ENCODE results near the gene SPATA6L.

The SPATA6L gene

GRCh38 chr9:4666042-4666699, at the start of gene SPATA6L:
Gene SPATA6L, minus strand, starts transcription at chr9:4666480. Its CDS starts 230 bp downstream, at chr9:4666250.
- H3K4me3 ChIP-seq (ENCODE audit: low read depth, low read length) = peak within 1 kb of the TSS; percentile 73
- H3K27me3 ChIP-seq (ENCODE audit: control insufficient read depth, insufficient read depth, low read length) = peaks cover 11% of the 10 kb centered on the region
- H3K9ac ChIP-seq (ENCODE audit: low read depth, low read length) = peak within 1 kb of the TSS; percentile 1
- no peaks in the 10 kb centered on the region for H3K36me3 ChIP-seq (ENCODE audit: control insufficient read depth, insufficient read depth, low read length)
- peaks cover 25% of the 10 kb centered on the region for H3K4me1 ChIP-seq (ENCODE audit: control insufficient read depth, insufficient read depth, low read length)
- H3K9me3 ChIP-seq (ENCODE audit: control insufficient read depth, insufficient read depth, low read length) = no peaks in the 10 kb centered on the region

GRCh38 chr9:4714266-4715016, 48.2 kb upstream of the SPATA6L start:
- H3K36me3 ChIP-seq (ENCODE audit: control insufficient read depth, insufficient read depth, low read length) = peaks cover 20% of the 10 kb centered on the region
- H3K9ac ChIP-seq (ENCODE audit: low read depth, low read length) = no peak overlapping the region
- no peaks in the 10 kb centered on the region for H3K4me1 ChIP-seq (ENCODE audit: control insufficient read depth, insufficient read depth, low read length)
- no peaks in the 10 kb centered on the region for H3K27me3 ChIP-seq (ENCODE audit: control insufficient read depth, insufficient read depth, low read length)
- H3K9me3 ChIP-seq (ENCODE audit: control insufficient read depth, insufficient read depth, low read length) = no peaks in the 10 kb centered on the region
- no peak overlapping the region for H3K4me3 ChIP-seq (ENCODE audit: low read depth, low read length)

- Histone ChIP-seq H3K4me1 (ENCODE audit: control insufficient read depth, insufficient read depth, low read length) (no peaks in the 10 kb centered on the region), H3K4me3 (ENCODE audit: low read depth, low read length) (no peak overlapping the region), H3K36me3 (ENCODE audit: control insufficient read depth, insufficient read depth, low read length) (peaks cover 18% of the 10 kb centered on the region)
Measured at GRCh38 chr9:4713849-4714248, 47.6 kb upstream of the SPATA6L start.

GRCh38 chr9:4709380-4709779, 43.1 kb upstream of the SPATA6L start:
- Histone ChIP-seq H3K9ac (ENCODE audit: low read depth, low read length) (no peak overlapping the region), H3K27me3 (ENCODE audit: control insufficient read depth, insufficient read depth, low read length) (no peaks in the 10 kb centered on the region), H3K36me3 (ENCODE audit: control insufficient read depth, insufficient read depth, low read length) (no peaks in the 10 kb centered on the region), H3K4me1 (ENCODE audit: control insufficient read depth, insufficient read depth, low read length) (no peaks in the 10 kb centered on the region), H3K9me3 (ENCODE audit: control insufficient read depth, insufficient read depth, low read length) (no peaks in the 10 kb centered on the region), H3K4me3 (ENCODE audit: low read depth, low read length) (no peak overlapping the region)

More at GRCh38 chr9:4713849-4714248, 47.6 kb upstream of the SPATA6L start:
- Histone ChIP-seq H3K9ac (ENCODE audit: low read depth, low read length) (no peak overlapping the region), H3K27me3 (ENCODE audit: control insufficient read depth, insufficient read depth, low read length) (no peaks in the 10 kb centered on the region), H3K9me3 (ENCODE audit: control insufficient read depth, insufficient read depth, low read length) (no peaks in the 10 kb centered on the region)

- Histone ChIP-seq H3K9me3 (ENCODE audit: control insufficient read depth, insufficient read depth, low read length) (no peaks in the 10 kb centered on the region), H3K4me1 (ENCODE audit: control insufficient read depth, insufficient read depth, low read length) (no peaks in the 10 kb centered on the region), H3K36me3 (ENCODE audit: control insufficient read depth, insufficient read depth, low read length) (no peaks in the 10 kb centered on the region)
Measured at GRCh38 chr9:4706971-4707622, 40.8 kb upstream of the SPATA6L start.

GRCh38 chr9:4706021-4706420, 39.7 kb upstream of the SPATA6L start:
- Histone ChIP-seq H3K27me3 (ENCODE audit: control insufficient read depth, insufficient read depth, low read length) (no peaks in the 10 kb centered on the region), H3K9ac (ENCODE audit: low read depth, low read length) (no peak overlapping the region), H3K4me3 (ENCODE audit: low read depth, low read length) (no peak overlapping the region), H3K36me3 (ENCODE audit: control insufficient read depth, insufficient read depth, low read length) (no peaks in the 10 kb centered on the region), H3K9me3 (ENCODE audit: control insufficient read depth, insufficient read depth, low read length) (no peaks in the 10 kb centered on the region), H3K4me1 (ENCODE audit: control insufficient read depth, insufficient read depth, low read length) (no peaks in the 10 kb centered on the region)

More at GRCh38 chr9:4706971-4707622, 40.8 kb upstream of the SPATA6L start:
- Histone ChIP-seq H3K9ac (ENCODE audit: low read depth, low read length) (no peak overlapping the region), H3K4me3 (ENCODE audit: low read depth, low read length) (no peak overlapping the region), H3K27me3 (ENCODE audit: control insufficient read depth, insufficient read depth, low read length) (no peaks in the 10 kb centered on the region)

GRCh38 chr9:4704129-4704528, 37.8 kb upstream of the SPATA6L start:
- Histone ChIP-seq H3K4me3 (ENCODE audit: low read depth, low read length) (no peak overlapping the region), H3K9ac (ENCODE audit: low read depth, low read length) (no peak overlapping the region), H3K4me1 (ENCODE audit: control insufficient read depth, insufficient read depth, low read length) (no peaks in the 10 kb centered on the region), H3K36me3 (ENCODE audit: control insufficient read depth, insufficient read depth, low read length) (no peaks in the 10 kb centered on the region), H3K9me3 (ENCODE audit: control insufficient read depth, insufficient read depth, low read length) (no peaks in the 10 kb centered on the region), H3K27me3 (ENCODE audit: control insufficient read depth, insufficient read depth, low read length) (no peaks in the 10 kb centered on the region)

- H3K4me1 ChIP-seq (ENCODE audit: control insufficient read depth, insufficient read depth, low read length) = no peaks in the 10 kb centered on the region
- no peak overlapping the region for H3K4me3 ChIP-seq (ENCODE audit: low read depth, low read length)
- H3K36me3 ChIP-seq (ENCODE audit: control insufficient read depth, insufficient read depth, low read length) = no peaks in the 10 kb centered on the region
- H3K9me3 ChIP-seq (ENCODE audit: control insufficient read depth, insufficient read depth, low read length) = no peaks in the 10 kb centered on the region
- H3K9ac ChIP-seq (ENCODE audit: low read depth, low read length) = no peak overlapping the region
- H3K27me3 ChIP-seq (ENCODE audit: control insufficient read depth, insufficient read depth, low read length) = no peaks in the 10 kb centered on the region
Measured at GRCh38 chr9:4701526-4701925, 35.2 kb upstream of the SPATA6L start.

GRCh38 chr9:4700932-4701331, 34.7 kb upstream of the SPATA6L start:
- no peak overlapping the region for H3K9ac ChIP-seq (ENCODE audit: low read depth, low read length)
- no peak overlapping the region for H3K4me3 ChIP-seq (ENCODE audit: low read depth, low read length)
- no peaks in the 10 kb centered on the region for H3K36me3 ChIP-seq (ENCODE audit: control insufficient read depth, insufficient read depth, low read length)
- no peaks in the 10 kb centered on the region for H3K27me3 ChIP-seq (ENCODE audit: control insufficient read depth, insufficient read depth, low read length)
- H3K4me1 ChIP-seq (ENCODE audit: control insufficient read depth, insufficient read depth, low read length) = no peaks in the 10 kb centered on the region
- no peaks in the 10 kb centered on the region for H3K9me3 ChIP-seq (ENCODE audit: control insufficient read depth, insufficient read depth, low read length)

- H3K4me1 ChIP-seq (ENCODE audit: control insufficient read depth, insufficient read depth, low read length) = no peaks in the 10 kb centered on the region
- no peaks in the 10 kb centered on the region for H3K36me3 ChIP-seq (ENCODE audit: control insufficient read depth, insufficient read depth, low read length)
- H3K9me3 ChIP-seq (ENCODE audit: control insufficient read depth, insufficient read depth, low read length) = no peaks in the 10 kb centered on the region
- H3K4me3 ChIP-seq (ENCODE audit: low read depth, low read length) = no peak overlapping the region
- no peaks in the 10 kb centered on the region for H3K27me3 ChIP-seq (ENCODE audit: control insufficient read depth, insufficient read depth, low read length)
- H3K9ac ChIP-seq (ENCODE audit: low read depth, low read length) = no peak overlapping the region
Measured at GRCh38 chr9:4700091-4700490, 33.8 kb upstream of the SPATA6L start.

GRCh38 chr9:4691795-4692194, 25.5 kb upstream of the SPATA6L start:
- Histone ChIP-seq H3K27me3 (ENCODE audit: control insufficient read depth, insufficient read depth, low read length) (no peaks in the 10 kb centered on the region), H3K36me3 (ENCODE audit: control insufficient read depth, insufficient read depth, low read length) (no peaks in the 10 kb centered on the region), H3K9ac (ENCODE audit: low read depth, low read length) (no peak overlapping the region), H3K4me3 (ENCODE audit: low read depth, low read length) (no peak overlapping the region), H3K4me1 (ENCODE audit: control insufficient read depth, insufficient read depth, low read length) (no peaks in the 10 kb centered on the region), H3K9me3 (ENCODE audit: control insufficient read depth, insufficient read depth, low read length) (no peaks in the 10 kb centered on the region)

GRCh38 chr9:4690144-4690543, 23.9 kb upstream of the SPATA6L start:
- Histone ChIP-seq H3K9ac (ENCODE audit: low read depth, low read length) (no peak overlapping the region), H3K27me3 (ENCODE audit: control insufficient read depth, insufficient read depth, low read length) (no peaks in the 10 kb centered on the region), H3K9me3 (ENCODE audit: control insufficient read depth, insufficient read depth, low read length) (no peaks in the 10 kb centered on the region), H3K4me1 (ENCODE audit: control insufficient read depth, insufficient read depth, low read length) (no peaks in the 10 kb centered on the region), H3K36me3 (ENCODE audit: control insufficient read depth, insufficient read depth, low read length) (no peaks in the 10 kb centered on the region), H3K4me3 (ENCODE audit: low read depth, low read length) (no peak overlapping the region)

Measured in iPS-15b (cell line).